ENCODE results near the gene GPR152.

GPR152 gene

GRCh38 chr11:67451658-67451976, 912 bp downstream of the GPR152 start:
- Histone ChIP-seq H3K27ac (ENCODE audit: low read depth, low read length) (no peak overlapping the region), H3K27me3 (ENCODE audit: control insufficient read depth in 5 of 5, insufficient read depth in 4 of 5, low read length in 5 of 5) (peaks cover 0 to 5% (median 0%) of the 10 kb centered on the region in 5 donors), H3K4me3 (ENCODE audit: low read depth in 1 of 5, low read length in 5 of 5) (no peak overlapping the region), H3K9me3 (ENCODE audit: control insufficient read depth in 5 of 5, low read length in 5 of 5) (no peaks in the 10 kb centered on the region), H3K4me1 (ENCODE audit: control insufficient read depth in 5 of 5, insufficient read depth in 5 of 5, low read length in 5 of 5) (peaks cover 0 to 35% (median 12%) of the 10 kb centered on the region in 5 donors), H3K36me3 (ENCODE audit: control insufficient read depth in 5 of 5, insufficient read depth in 5 of 5, low read length in 5 of 5) (no peaks in the 10 kb centered on the region), H3K9ac (ENCODE audit: low read length in 5 of 5) (no peak overlapping the region)

GRCh38 chr11:67450796-67451657, 1.5 kb downstream of the GPR152 start:
- Histone ChIP-seq H3K27me3 (ENCODE audit: control insufficient read depth in 5 of 5, insufficient read depth in 4 of 5, low read length in 5 of 5) (peaks cover 0 to 3% (median 0%) of the 10 kb centered on the region in 5 donors), H3K27ac (ENCODE audit: low read depth, low read length) (no peak overlapping the region), H3K9ac (ENCODE audit: low read length in 5 of 5) (no peak overlapping the region), H3K9me3 (ENCODE audit: control insufficient read depth in 5 of 5, low read length in 5 of 5) (no peaks in the 10 kb centered on the region), H3K4me3 (ENCODE audit: low read depth in 1 of 5, low read length in 5 of 5) (no peak overlapping the region), H3K4me1 (ENCODE audit: control insufficient read depth in 5 of 5, insufficient read depth in 5 of 5, low read length in 5 of 5) (peaks cover 0 to 35% (median 12%) of the 10 kb centered on the region in 5 donors), H3K36me3 (ENCODE audit: control insufficient read depth in 5 of 5, insufficient read depth in 5 of 5, low read length in 5 of 5) (no peaks in the 10 kb centered on the region)

- Histone ChIP-seq H3K4me1 (ENCODE audit: control insufficient read depth in 5 of 5, insufficient read depth in 5 of 5, low read length in 5 of 5) (peaks cover 0 to 37% (median 12%) of the 10 kb centered on the region in 5 donors), H3K27ac (ENCODE audit: low read depth, low read length) (no peak overlapping the region), H3K36me3 (ENCODE audit: control insufficient read depth in 5 of 5, insufficient read depth in 5 of 5, low read length in 5 of 5) (no peaks in the 10 kb centered on the region), H3K9ac (ENCODE audit: low read length in 5 of 5) (no peak overlapping the region), H3K9me3 (ENCODE audit: control insufficient read depth in 5 of 5, low read length in 5 of 5) (no peaks in the 10 kb centered on the region), H3K4me3 (ENCODE audit: low read depth in 1 of 5, low read length in 5 of 5) (no peak overlapping the region), H3K27me3 (ENCODE audit: control insufficient read depth in 5 of 5, insufficient read depth in 4 of 5, low read length in 5 of 5) (no peaks in the 10 kb centered on the region)
Observed at GRCh38 chr11:67449116-67449844, 3.2 kb downstream of the GPR152 start.

GRCh38 chr11:67448220-67448609, 4.3 kb downstream of the GPR152 start:
- H3K27ac ChIP-seq (ENCODE audit: low read depth, low read length): no peak overlapping the region
- H3K9ac ChIP-seq (ENCODE audit: low read length in 5 of 5): no peak overlapping the region
- H3K27me3 ChIP-seq (ENCODE audit: control insufficient read depth in 5 of 5, insufficient read depth in 4 of 5, low read length in 5 of 5): no peaks in the 10 kb centered on the region
- no peaks in the 10 kb centered on the region for H3K9me3 ChIP-seq (ENCODE audit: control insufficient read depth in 5 of 5, low read length in 5 of 5)
- H3K4me1 ChIP-seq (ENCODE audit: control insufficient read depth in 5 of 5, insufficient read depth in 5 of 5, low read length in 5 of 5): peaks cover 0 to 41% (median 14%) of the 10 kb centered on the region in 5 donors
- H3K4me3 ChIP-seq (ENCODE audit: low read depth in 1 of 5, low read length in 5 of 5): no peak overlapping the region
- no peaks in the 10 kb centered on the region for H3K36me3 ChIP-seq (ENCODE audit: control insufficient read depth in 5 of 5, insufficient read depth in 5 of 5, low read length in 5 of 5)

- Histone ChIP-seq H3K9me3 (ENCODE audit: control insufficient read depth in 5 of 5, low read length in 5 of 5) (no peaks in the 10 kb centered on the region), H3K27ac (ENCODE audit: low read depth, low read length) (no peak overlapping the region), H3K36me3 (ENCODE audit: control insufficient read depth in 5 of 5, insufficient read depth in 5 of 5, low read length in 5 of 5) (peaks cover 0 to 18% (median 17%) of the 10 kb centered on the region in 5 donors), H3K4me1 (ENCODE audit: control insufficient read depth in 5 of 5, insufficient read depth in 5 of 5, low read length in 5 of 5) (peaks cover 2 to 36% (median 20%) of the 10 kb centered on the region in 5 donors), H3K27me3 (ENCODE audit: control insufficient read depth in 5 of 5, insufficient read depth in 4 of 5, low read length in 5 of 5) (no peaks in the 10 kb centered on the region), H3K4me3 (ENCODE audit: low read depth in 1 of 5, low read length in 5 of 5) (no peak overlapping the region), H3K9ac (ENCODE audit: low read length in 5 of 5) (no peak overlapping the region)
Observed at GRCh38 chr11:67445515-67445914, 7.0 kb downstream of the GPR152 start.

- Histone ChIP-seq H3K9me3 (ENCODE audit: control insufficient read depth in 5 of 5, low read length in 5 of 5) (no peaks in the 10 kb centered on the region), H3K4me1 (ENCODE audit: control insufficient read depth in 5 of 5, insufficient read depth in 5 of 5, low read length in 5 of 5) (peaks cover 2 to 40% (median 31%) of the 10 kb centered on the region in 5 donors), H3K27ac (ENCODE audit: low read depth, low read length) (peak overlapping the region; percentile 75)
Observed at GRCh38 chr11:67442504-67443404, 9.8 kb downstream of the GPR152 start.

GRCh38 chr11:67441731-67442351, 10.7 kb downstream of the GPR152 start:
- H3K27me3 ChIP-seq (ENCODE audit: control insufficient read depth in 5 of 5, insufficient read depth in 4 of 5, low read length in 5 of 5): no peaks in the 10 kb centered on the region
- no peak overlapping the region for H3K27ac ChIP-seq (ENCODE audit: low read depth, low read length)
- H3K9ac ChIP-seq (ENCODE audit: low read length in 5 of 5): peak overlapping the region in 2 of 5 donors; percentile 4 to 91
- H3K36me3 ChIP-seq (ENCODE audit: control insufficient read depth in 5 of 5, insufficient read depth in 5 of 5, low read length in 5 of 5): peaks cover 0 to 47% (median 42%) of the 10 kb centered on the region in 5 donors
- peak overlapping the region in 1 of 5 donors; percentile 81 for H3K4me3 ChIP-seq (ENCODE audit: low read depth in 1 of 5, low read length in 5 of 5)
- H3K4me1 ChIP-seq (ENCODE audit: control insufficient read depth in 5 of 5, insufficient read depth in 5 of 5, low read length in 5 of 5): peaks cover 2 to 40% (median 32%) of the 10 kb centered on the region in 5 donors
- no peaks in the 10 kb centered on the region for H3K9me3 ChIP-seq (ENCODE audit: control insufficient read depth in 5 of 5, low read length in 5 of 5)

More at GRCh38 chr11:67442504-67443404, 9.8 kb downstream of the GPR152 start:
- Histone ChIP-seq H3K9ac (ENCODE audit: low read length in 5 of 5) (peak overlapping the region; percentile 69 to 91 (median 85)), H3K4me3 (ENCODE audit: low read depth in 1 of 5, low read length in 5 of 5) (peak overlapping the region; percentile 60 to 81 (median 75)), H3K36me3 (ENCODE audit: control insufficient read depth in 5 of 5, insufficient read depth in 5 of 5, low read length in 5 of 5) (peaks cover 0 to 41% (median 38%) of the 10 kb centered on the region in 5 donors), H3K27me3 (ENCODE audit: control insufficient read depth in 5 of 5, insufficient read depth in 4 of 5, low read length in 5 of 5) (no peaks in the 10 kb centered on the region)

GRCh38 chr11:67441098-67441563, 11.4 kb downstream of the GPR152 start:
- Histone ChIP-seq H3K36me3 (ENCODE audit: control insufficient read depth in 5 of 5, insufficient read depth in 5 of 5, low read length in 5 of 5) (peaks cover 0 to 52% (median 43%) of the 10 kb centered on the region in 5 donors), H3K27ac (ENCODE audit: low read depth, low read length) (no peak overlapping the region), H3K4me3 (ENCODE audit: low read depth in 1 of 5, low read length in 5 of 5) (no peak overlapping the region), H3K27me3 (ENCODE audit: control insufficient read depth in 5 of 5, insufficient read depth in 4 of 5, low read length in 5 of 5) (no peaks in the 10 kb centered on the region), H3K4me1 (ENCODE audit: control insufficient read depth in 5 of 5, insufficient read depth in 5 of 5, low read length in 5 of 5) (peaks cover 2 to 45% (median 38%) of the 10 kb centered on the region in 5 donors), H3K9ac (ENCODE audit: low read length in 5 of 5) (no peak overlapping the region), H3K9me3 (ENCODE audit: control insufficient read depth in 5 of 5, low read length in 5 of 5) (no peaks in the 10 kb centered on the region)

Measured in subcutaneous abdominal adipose tissue (tissue), 5 donors.